Measurements from ENCODE around the gene FAM170B. TPM values are rescaled to one million over a fixed set of nuclear protein-coding genes. Genes with fewer than 3 reads are reported as not detected.

Gene FAM170B
- total and polyA plus RNA-seq, 2 of the 4 experiments (the other 2 are of a cell fraction): not detected

DNA sequence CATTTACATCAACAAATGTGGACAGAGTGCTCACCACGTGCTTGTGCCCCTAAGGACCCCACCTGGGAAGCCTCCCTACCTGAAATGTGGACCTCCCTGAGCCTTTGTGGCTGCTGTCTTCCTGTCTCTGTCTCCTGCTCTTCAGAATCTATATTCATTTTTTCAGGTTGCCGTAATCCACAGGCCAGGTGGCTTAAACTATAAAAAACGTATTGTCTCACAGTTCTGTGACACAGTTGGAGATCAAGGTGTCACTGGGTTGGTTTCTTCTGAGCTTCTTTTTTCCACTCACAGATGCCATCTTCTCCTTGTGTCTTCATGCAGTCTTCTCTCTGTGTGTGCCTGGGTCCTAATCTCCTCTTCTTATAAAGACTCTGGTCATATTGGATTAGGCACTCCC lies 12.9 kb downstream of the FAM170B start:
- no CpG with 5 or more reads among the region's 3 CpGs for WGBS, 2 experiments (ENCODE audit: extremely low coverage in 2 of 2, insufficient read length in 1 of 2)
- dilution Hi-C loops (cut with HindIII; ENCODE audit: low sequenced_read_pairs, unreplicated experiment): no loop called here
- H3K27me3 ChIP-seq (ENCODE audit: control insufficient read depth, insufficient read depth, low read length): peaks cover 6% of the 10 kb centered on the region
- no peak overlapping the region for H2BK120ac ChIP-seq (ENCODE audit: low read depth, low read length)
- no peak overlapping the region for H2BK20ac ChIP-seq (ENCODE audit: low read depth, low read length)
- ChIA-PET POLR2A (ENCODE audit: unreplicated experiment) (no interaction called here), CTCF (no interaction called here)
- no peak for ATAC-seq (ENCODE audit: low read depth)
- no peak overlapping the region for H2AK9ac ChIP-seq (replicated peaks; ENCODE audit: low read depth, low read length, poor library complexity)
- no peak overlapping the region for H3K4me2 ChIP-seq (ENCODE audit: low read depth, low read length)
- no peak overlapping the region for H3K56ac ChIP-seq (ENCODE audit: extremely low read depth, insufficient read depth, low read length)
- no peak overlapping the region for H3K4ac ChIP-seq (ENCODE audit: low read depth, low read length)
- in situ Hi-C loops (cut with MboI; ENCODE audit: low sequenced_read_pairs): no loop called here
- H3K4me3 ChIP-seq (ENCODE audit: insufficient read depth, low read depth, low read length): no peak overlapping the region
- H4K5ac ChIP-seq (ENCODE audit: low read depth, low read length): no peak overlapping the region
- intact Hi-C loops (cut with micrococcal nuclease): no loop called here
- no peak overlapping the region for H3K9ac ChIP-seq (ENCODE audit: low read depth, low read length)
- H3K9me1 ChIP-seq (ENCODE audit: insufficient read depth, low read length): no peaks in the 10 kb centered on the region
- no peak overlapping the region for H4K8ac ChIP-seq (ENCODE audit: low read depth in 2 of 2, low read length in 2 of 2)
- H3K9me3 ChIP-seq (ENCODE audit: control insufficient read depth, insufficient read depth, low read length): no peaks in the 10 kb centered on the region; the same call in 1 of the 2 replicates
- H3K14ac ChIP-seq (replicated peaks; ENCODE audit: low read depth, low read length): no peak overlapping the region
- no peak for DNase-seq
- H2AFZ ChIP-seq (replicated peaks; ENCODE audit: low read length, poor library complexity): no peak overlapping the region
- H3K18ac ChIP-seq (ENCODE audit: low read depth, low read length): no peak overlapping the region
- H2BK5ac ChIP-seq (ENCODE audit: low read depth, low read length, poor library complexity, severe bottlenecking): no peak overlapping the region
- TF ChIP-seq NFE2L2 (IDR thresholded peaks at IDR 0.05; ENCODE audit: low read depth, low read length) (no peak), CHD1 (IDR thresholded peaks at IDR 0.05; ENCODE audit: low read depth, low read length) (no peak), BHLHE40 (IDR thresholded peaks at IDR 0.05; ENCODE audit: low read depth, low read length) (no peak), MAFK (IDR thresholded peaks at IDR 0.05; ENCODE audit: low read depth, low read length) (no peak), FOS (IDR thresholded peaks at IDR 0.05; ENCODE audit: low read depth, low read length) (no peak), RAD21 (IDR thresholded peaks at IDR 0.05; ENCODE audit: low read length) (no peak), POLR2A (IDR thresholded peaks at IDR 0.05; ENCODE audit: low read depth, low read length) (no peak), CEBPB (IDR thresholded peaks at IDR 0.05; ENCODE audit: low read depth, low read length) (no peak), MAZ (IDR thresholded peaks at IDR 0.05; ENCODE audit: borderline replicate concordance, low read depth, low read length) (no peak), RFX5 (IDR thresholded peaks at IDR 0.05; ENCODE audit: low read depth, low read length) (no peak), SMC3 (IDR thresholded peaks at IDR 0.05; ENCODE audit: low read depth, low read length) (no peak), RCOR1 (IDR thresholded peaks at IDR 0.05; ENCODE audit: insufficient replicate concordance, low read length) (no peak), MXI1 (IDR thresholded peaks at IDR 0.05; ENCODE audit: borderline replicate concordance, low read depth, low read length) (no peak)
- TF ChIP-seq, protein P1, sequence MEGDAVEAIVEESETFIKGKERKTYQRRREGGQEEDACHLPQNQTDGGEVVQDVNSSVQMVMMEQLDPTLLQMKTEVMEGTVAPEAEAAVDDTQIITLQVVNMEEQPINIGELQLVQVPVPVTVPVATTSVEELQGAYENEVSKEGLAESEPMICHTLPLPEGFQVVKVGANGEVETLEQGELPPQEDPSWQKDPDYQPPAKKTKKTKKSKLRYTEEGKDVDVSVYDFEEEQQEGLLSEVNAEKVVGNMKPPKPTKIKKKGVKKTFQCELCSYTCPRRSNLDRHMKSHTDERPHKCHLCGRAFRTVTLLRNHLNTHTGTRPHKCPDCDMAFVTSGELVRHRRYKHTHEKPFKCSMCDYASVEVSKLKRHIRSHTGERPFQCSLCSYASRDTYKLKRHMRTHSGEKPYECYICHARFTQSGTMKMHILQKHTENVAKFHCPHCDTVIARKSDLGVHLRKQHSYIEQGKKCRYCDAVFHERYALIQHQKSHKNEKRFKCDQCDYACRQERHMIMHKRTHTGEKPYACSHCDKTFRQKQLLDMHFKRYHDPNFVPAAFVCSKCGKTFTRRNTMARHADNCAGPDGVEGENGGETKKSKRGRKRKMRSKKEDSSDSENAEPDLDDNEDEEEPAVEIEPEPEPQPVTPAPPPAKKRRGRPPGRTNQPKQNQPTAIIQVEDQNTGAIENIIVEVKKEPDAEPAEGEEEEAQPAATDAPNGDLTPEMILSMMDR (conservative IDR thresholded peaks at IDR 0.05; ENCODE audit: low read depth, low read length): no peak
- TF ChIP-seq, protein P2, sequence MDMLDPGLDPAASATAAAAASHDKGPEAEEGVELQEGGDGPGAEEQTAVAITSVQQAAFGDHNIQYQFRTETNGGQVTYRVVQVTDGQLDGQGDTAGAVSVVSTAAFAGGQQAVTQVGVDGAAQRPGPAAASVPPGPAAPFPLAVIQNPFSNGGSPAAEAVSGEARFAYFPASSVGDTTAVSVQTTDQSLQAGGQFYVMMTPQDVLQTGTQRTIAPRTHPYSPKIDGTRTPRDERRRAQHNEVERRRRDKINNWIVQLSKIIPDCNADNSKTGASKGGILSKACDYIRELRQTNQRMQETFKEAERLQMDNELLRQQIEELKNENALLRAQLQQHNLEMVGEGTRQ (IDR thresholded peaks at IDR 0.05; ENCODE audit: low read depth, low read length): no peak
- TF ChIP-seq, protein P3, sequence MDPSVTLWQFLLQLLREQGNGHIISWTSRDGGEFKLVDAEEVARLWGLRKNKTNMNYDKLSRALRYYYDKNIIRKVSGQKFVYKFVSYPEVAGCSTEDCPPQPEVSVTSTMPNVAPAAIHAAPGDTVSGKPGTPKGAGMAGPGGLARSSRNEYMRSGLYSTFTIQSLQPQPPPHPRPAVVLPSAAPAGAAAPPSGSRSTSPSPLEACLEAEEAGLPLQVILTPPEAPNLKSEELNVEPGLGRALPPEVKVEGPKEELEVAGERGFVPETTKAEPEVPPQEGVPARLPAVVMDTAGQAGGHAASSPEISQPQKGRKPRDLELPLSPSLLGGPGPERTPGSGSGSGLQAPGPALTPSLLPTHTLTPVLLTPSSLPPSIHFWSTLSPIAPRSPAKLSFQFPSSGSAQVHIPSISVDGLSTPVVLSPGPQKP (IDR thresholded peaks at IDR 0.05; ENCODE audit: borderline replicate concordance, low read depth, low read length): no peak
- H3K79me1 ChIP-seq (ENCODE audit: low read depth in 1 of 2, low read length in 2 of 2): no peaks in the 10 kb centered on the region
- no peak overlapping the region for H4K91ac ChIP-seq (ENCODE audit: insufficient read depth, low read depth, low read length)
- no TSS peak for BruUV-seq (replicated peaks)
- no peak overlapping the region for H2BK15ac ChIP-seq (ENCODE audit: low read depth, low read length)
- H4K20me1 ChIP-seq (ENCODE audit: insufficient read depth, low read length): no peaks in the 10 kb centered on the region
- no peak overlapping the region for H2AK5ac ChIP-seq (ENCODE audit: low read depth, low read length)
- no peaks in the 10 kb centered on the region for H3K36me3 ChIP-seq (ENCODE audit: control insufficient read depth, insufficient read depth, low read length)
- H3K27ac ChIP-seq (ENCODE audit: insufficient read depth, low read length): no peak overlapping the region
- H3K4me1 ChIP-seq (ENCODE audit: control insufficient read depth, insufficient read depth, low read length): no peaks in the 10 kb centered on the region
- no peak overlapping the region for H3K23ac ChIP-seq (ENCODE audit: low read depth, low read length)

All from IMR-90 (cell line).